D721Med (cell line): Measurements from ENCODE around the gene EVPL.
A peak's percentile ranks its signal among the peaks of the same experiment; 100 is the strongest.

Experiments
- DNase-seq: peaks from one replicate; pipeline ENCODE4 v3.0.0; 2011; ENCODE audit warnings: low spot score; ENCODE audit not compliant: insufficient read length
- FAIRE-seq: peaks from 2 replicates; lab custom pipeline; 2011; peaks lifted over from hg19 to GRCh38; lab: Jason Lieb, UNC
- CTCF ChIP-seq: IDR thresholded peaks from 2 replicates; pipeline ENCODE4 v1.5.1; 2012; ENCODE audit warnings: mild to moderate bottlenecking, control low read depth; ENCODE audit not compliant: insufficient read depth; ENCODE audit errors: missing control alignments

EVPL gene

GRCh38 chr17:76014925-76015261 is 12.2 kb downstream of the EVPL start:
- TF ChIP-seq CTCF, result no peak
- DNase-seq, result no peak
- FAIRE-seq, result no peak

- no peak for FAIRE-seq
- peak; percentile 98 for TF ChIP-seq CTCF
- DNase-seq, result peak; percentile 96
Observed at GRCh38 chr17:76014100-76014924, 12.8 kb downstream of the EVPL start.

- no peak for FAIRE-seq
- DNase-seq, result no peak
- TF ChIP-seq CTCF, result no peak
Observed at GRCh38 chr17:76013377-76013932, 13.7 kb downstream of the EVPL start.

- TF ChIP-seq CTCF, result no peak
- no peak for FAIRE-seq
- no peak for DNase-seq
Observed at GRCh38 chr17:76011951-76012350, 15.2 kb downstream of the EVPL start.

GRCh38 chr17:76009969-76010661 is 17.0 kb downstream of the EVPL start:
- DNase-seq, result no peak
- no peak for TF ChIP-seq CTCF
- no peak for FAIRE-seq

- FAIRE-seq (no peak), DNase-seq (no peak)
- no peak for TF ChIP-seq CTCF
Observed at GRCh38 chr17:76009447-76009846, 17.7 kb downstream of the EVPL start.
